ENCODE measurements around the gene MEGF10. TPM values are rescaled to one million over a fixed set of nuclear protein-coding genes. Genes with fewer than 3 reads are reported as not detected.

The MEGF10 gene
- total RNA-seq, 4 donors from 2014 or later, result 0.27 to 5.4 (median 0.97) TPM

- H3K27me3 ChIP-seq, result no peaks in the 10 kb centered on the region
- WGBS, 2 donors (ENCODE audit: low coverage in 1 of 2), result 65 to 75% methylated on average over 1 of the region's 1 CpG
Observed at GRCh38 chr5:127338501-127338900, 47.9 kb downstream of the MEGF10 start.

DNA sequence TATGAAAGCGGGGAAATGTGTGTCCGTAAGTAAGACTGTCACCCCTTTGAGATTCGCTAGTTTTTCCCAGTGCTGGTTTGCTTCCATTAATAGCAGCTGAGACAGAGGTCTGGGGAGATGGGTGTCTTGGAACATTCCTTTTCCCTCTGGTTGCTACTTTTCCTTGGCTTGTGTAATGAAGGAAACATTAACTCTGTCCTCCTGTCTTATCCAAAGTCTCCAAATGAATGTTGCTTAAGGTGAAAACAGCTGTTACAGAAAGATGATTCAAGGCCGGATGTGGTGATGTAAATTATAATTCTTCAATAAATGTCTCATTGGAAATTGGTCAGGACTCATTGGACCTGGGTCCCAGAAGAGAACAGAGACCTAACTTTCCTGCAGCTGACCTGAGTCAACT lies 50.0 kb downstream of the MEGF10 start:
- Histone ChIP-seq H3K27me3 (no peaks in the 10 kb centered on the region), H3K4me3 (no peak overlapping the region), H3K27ac (no peak overlapping the region), H3K9me3 (no peaks in the 10 kb centered on the region), H3K4me1 (no peaks in the 10 kb centered on the region), H3K36me3 (no peaks in the 10 kb centered on the region)
- no peak for ATAC-seq
- WGBS, 2 donors (ENCODE audit: low coverage in 1 of 2), result 75 to 94% methylated on average over 4 of the region's 4 CpGs
- TF ChIP-seq CTCF (IDR thresholded peaks at IDR 0.05) (no peak), POLR2A (IDR thresholded peaks at IDR 0.05) (no peak), EP300 (IDR thresholded peaks at IDR 0.05) (no peak), POLR2AphosphoS5 (IDR thresholded peaks at IDR 0.05) (no peak)

More at GRCh38 chr5:127338501-127338900, 47.9 kb downstream of the MEGF10 start:
- H3K9me3 ChIP-seq, result no peaks in the 10 kb centered on the region
- TF ChIP-seq POLR2AphosphoS5 (IDR thresholded peaks at IDR 0.05) (no peak), POLR2A (IDR thresholded peaks at IDR 0.05) (no peak), EP300 (IDR thresholded peaks at IDR 0.05) (no peak), CTCF (IDR thresholded peaks at IDR 0.05) (no peak)
- H3K36me3 ChIP-seq, result no peaks in the 10 kb centered on the region
- no peak overlapping the region for H3K4me3 ChIP-seq
- H3K4me1 ChIP-seq, result no peaks in the 10 kb centered on the region
- no peak overlapping the region for H3K27ac ChIP-seq
- no peak for ATAC-seq

DNA sequence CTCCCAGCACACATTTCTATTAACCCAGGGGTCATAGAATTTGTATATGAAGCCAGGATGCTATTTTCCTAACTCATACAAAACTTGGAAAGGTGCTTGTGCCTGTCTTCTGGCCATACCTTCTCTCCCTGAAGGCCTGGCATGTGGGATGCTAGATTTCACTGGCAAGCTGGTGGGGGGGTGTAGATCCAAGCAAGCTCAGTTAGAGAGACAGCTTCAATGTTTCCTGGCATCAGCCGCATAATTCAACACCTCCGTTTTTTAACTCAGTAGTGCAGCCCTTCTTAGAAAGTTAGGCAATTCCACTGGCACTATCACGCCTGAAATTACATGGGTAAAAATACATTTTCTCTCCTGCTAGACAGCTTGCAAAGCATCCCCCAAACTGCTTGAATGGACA lies 51.8 kb downstream of the MEGF10 start:
- no peak for TF ChIP-seq POLR2A (IDR thresholded peaks at IDR 0.05)
- TF ChIP-seq CTCF (IDR thresholded peaks at IDR 0.05), result no peak
- TF ChIP-seq POLR2AphosphoS5 (IDR thresholded peaks at IDR 0.05), result no peak
- no peak for TF ChIP-seq EP300 (IDR thresholded peaks at IDR 0.05)
- Histone ChIP-seq H3K9me3 (no peaks in the 10 kb centered on the region), H3K27ac (no peak overlapping the region), H3K4me3 (no peak overlapping the region), H3K36me3 (no peaks in the 10 kb centered on the region), H3K27me3 (no peaks in the 10 kb centered on the region), H3K4me1 (no peaks in the 10 kb centered on the region)
- 78 to 91% methylated on average over 3 of the region's 3 CpGs for WGBS, 2 donors (ENCODE audit: low coverage in 1 of 2)
- no peak for ATAC-seq

DNA sequence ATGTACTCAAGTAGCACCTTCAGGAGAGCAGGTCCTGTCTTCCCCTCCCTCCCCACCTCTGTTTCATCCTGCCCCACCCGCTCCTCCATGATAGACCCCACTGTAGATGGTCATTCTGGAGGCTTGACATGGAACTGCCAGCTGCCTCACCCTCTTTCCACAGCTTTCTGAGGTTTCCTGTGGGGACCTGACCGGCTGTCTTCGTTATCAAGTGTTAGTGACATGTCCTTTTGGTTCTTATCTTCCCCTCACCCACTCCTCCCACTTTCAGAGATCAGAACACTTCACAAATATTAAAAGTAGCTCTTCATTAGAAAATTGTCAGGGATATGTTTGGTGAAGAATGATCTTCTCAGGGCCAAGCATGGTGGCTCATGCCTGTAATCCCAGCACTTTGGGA lies 52.7 kb downstream of the MEGF10 start:
- Histone ChIP-seq H3K36me3 (no peaks in the 10 kb centered on the region), H3K27ac (no peak overlapping the region), H3K4me3 (no peak overlapping the region), H3K4me1 (no peaks in the 10 kb centered on the region), H3K27me3 (no peaks in the 10 kb centered on the region), H3K9me3 (no peaks in the 10 kb centered on the region)
- no peak for ATAC-seq
- TF ChIP-seq POLR2AphosphoS5 (IDR thresholded peaks at IDR 0.05) (no peak), CTCF (IDR thresholded peaks at IDR 0.05) (no peak), EP300 (IDR thresholded peaks at IDR 0.05) (no peak), POLR2A (IDR thresholded peaks at IDR 0.05) (no peak)
- 67 to 79% methylated on average over 1 to 3 of the region's 3 CpGs for WGBS, 2 donors (ENCODE audit: low coverage in 1 of 2)

- H3K27ac ChIP-seq, result no peak overlapping the region
- H3K4me3 ChIP-seq, result no peak overlapping the region
- TF ChIP-seq EP300 (IDR thresholded peaks at IDR 0.05), result no peak
- no peak for TF ChIP-seq POLR2A (IDR thresholded peaks at IDR 0.05)
- TF ChIP-seq CTCF (IDR thresholded peaks at IDR 0.05), result no peak
- no peak for TF ChIP-seq POLR2AphosphoS5 (IDR thresholded peaks at IDR 0.05)
- H3K27me3 ChIP-seq, result no peaks in the 10 kb centered on the region
- no peaks in the 10 kb centered on the region for H3K9me3 ChIP-seq
- no peaks in the 10 kb centered on the region for H3K4me1 ChIP-seq
- no peaks in the 10 kb centered on the region for H3K36me3 ChIP-seq
- WGBS, 2 donors (ENCODE audit: low coverage in 1 of 2), result 57 to 75% methylated on average over 1 of the region's 1 CpG
- ATAC-seq, result no peak
Observed at GRCh38 chr5:127343866-127344265, 53.3 kb downstream of the MEGF10 start.

Measured in gastroesophageal sphincter (tissue), 4 donors.